ENCODE results near the gene DHX35. TPM values are rescaled to one million over a fixed set of nuclear protein-coding genes. Genes with fewer than 3 reads are reported as not detected.

The DHX35 gene
- total and polyA plus RNA-seq, 2 of the 13 experiments (the other 11 are each of a cell fraction or from before 2014, with no cell fraction given): 25.8 to 28.7 TPM

DNA sequence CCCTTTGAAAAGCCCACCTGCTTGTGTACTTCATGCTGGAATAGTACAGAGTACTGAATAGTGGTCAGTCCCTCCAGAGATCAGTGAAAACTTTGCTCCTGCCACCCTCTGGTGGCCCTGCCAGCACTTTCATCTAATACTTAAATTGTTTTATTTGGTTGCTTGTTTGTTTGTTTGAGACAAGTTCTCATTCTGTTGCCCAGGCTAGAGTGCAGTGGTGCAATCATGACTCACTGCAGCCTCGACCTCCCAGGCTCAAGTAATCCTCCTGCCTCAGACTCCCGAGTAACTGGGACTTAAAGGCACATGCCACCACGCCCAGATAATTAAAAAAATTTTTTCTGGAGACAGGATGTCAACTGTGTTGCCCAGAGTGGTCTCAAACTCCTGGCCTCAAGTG is 26.9 kb upstream of the DHX35 start (continued):
- TF ChIP-seq, protein P1, sequence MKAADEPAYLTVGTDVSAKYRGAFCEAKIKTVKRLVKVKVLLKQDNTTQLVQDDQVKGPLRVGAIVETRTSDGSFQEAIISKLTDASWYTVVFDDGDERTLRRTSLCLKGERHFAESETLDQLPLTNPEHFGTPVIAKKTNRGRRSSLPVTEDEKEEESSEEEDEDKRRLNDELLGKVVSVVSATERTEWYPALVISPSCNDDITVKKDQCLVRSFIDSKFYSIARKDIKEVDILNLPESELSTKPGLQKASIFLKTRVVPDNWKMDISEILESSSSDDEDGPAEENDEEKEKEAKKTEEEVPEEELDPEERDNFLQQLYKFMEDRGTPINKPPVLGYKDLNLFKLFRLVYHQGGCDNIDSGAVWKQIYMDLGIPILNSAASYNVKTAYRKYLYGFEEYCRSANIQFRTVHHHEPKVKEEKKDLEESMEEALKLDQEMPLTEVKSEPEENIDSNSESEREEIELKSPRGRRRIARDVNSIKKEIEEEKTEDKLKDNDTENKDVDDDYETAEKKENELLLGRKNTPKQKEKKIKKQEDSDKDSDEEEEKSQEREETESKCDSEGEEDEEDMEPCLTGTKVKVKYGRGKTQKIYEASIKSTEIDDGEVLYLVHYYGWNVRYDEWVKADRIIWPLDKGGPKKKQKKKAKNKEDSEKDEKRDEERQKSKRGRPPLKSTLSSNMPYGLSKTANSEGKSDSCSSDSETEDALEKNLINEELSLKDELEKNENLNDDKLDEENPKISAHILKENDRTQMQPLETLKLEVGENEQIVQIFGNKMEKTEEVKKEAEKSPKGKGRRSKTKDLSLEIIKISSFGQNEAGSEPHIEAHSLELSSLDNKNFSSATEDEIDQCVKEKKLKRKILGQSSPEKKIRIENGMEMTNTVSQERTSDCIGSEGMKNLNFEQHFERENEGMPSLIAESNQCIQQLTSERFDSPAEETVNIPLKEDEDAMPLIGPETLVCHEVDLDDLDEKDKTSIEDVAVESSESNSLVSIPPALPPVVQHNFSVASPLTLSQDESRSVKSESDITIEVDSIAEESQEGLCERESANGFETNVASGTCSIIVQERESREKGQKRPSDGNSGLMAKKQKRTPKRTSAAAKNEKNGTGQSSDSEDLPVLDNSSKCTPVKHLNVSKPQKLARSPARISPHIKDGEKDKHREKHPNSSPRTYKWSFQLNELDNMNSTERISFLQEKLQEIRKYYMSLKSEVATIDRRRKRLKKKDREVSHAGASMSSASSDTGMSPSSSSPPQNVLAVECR (CRISPR knock-in tag; IDR thresholded peaks at IDR 0.05; ENCODE audit: borderline replicate concordance): 0 out of 2 replicates have a peak, but pooled peaks have one; percentile 3
- TF ChIP-seq CENPT (CRISPR knock-in tag; IDR thresholded peaks at IDR 0.05; ENCODE audit: low read depth): no peak
- TF ChIP-seq THYN1 (CRISPR knock-in tag; IDR thresholded peaks at IDR 0.05; ENCODE audit: borderline replicate concordance, low read depth): no peak
- TF ChIP-seq SOX13 (IDR thresholded peaks at IDR 0.05): no peak
- no peak for TF ChIP-seq SOX13 (CRISPR knock-in tag; conservative IDR thresholded peaks at IDR 0.05 in 1 of 2, IDR thresholded peaks at IDR 0.05 in 1 of 2)
- no peak for TF ChIP-seq ARHGAP35 (CRISPR knock-in tag; IDR thresholded peaks at IDR 0.05; ENCODE audit: borderline replicate concordance)
- TF ChIP-seq MAFG (CRISPR knock-in tag; IDR thresholded peaks at IDR 0.05): no peak
- TF ChIP-seq, protein P2, sequence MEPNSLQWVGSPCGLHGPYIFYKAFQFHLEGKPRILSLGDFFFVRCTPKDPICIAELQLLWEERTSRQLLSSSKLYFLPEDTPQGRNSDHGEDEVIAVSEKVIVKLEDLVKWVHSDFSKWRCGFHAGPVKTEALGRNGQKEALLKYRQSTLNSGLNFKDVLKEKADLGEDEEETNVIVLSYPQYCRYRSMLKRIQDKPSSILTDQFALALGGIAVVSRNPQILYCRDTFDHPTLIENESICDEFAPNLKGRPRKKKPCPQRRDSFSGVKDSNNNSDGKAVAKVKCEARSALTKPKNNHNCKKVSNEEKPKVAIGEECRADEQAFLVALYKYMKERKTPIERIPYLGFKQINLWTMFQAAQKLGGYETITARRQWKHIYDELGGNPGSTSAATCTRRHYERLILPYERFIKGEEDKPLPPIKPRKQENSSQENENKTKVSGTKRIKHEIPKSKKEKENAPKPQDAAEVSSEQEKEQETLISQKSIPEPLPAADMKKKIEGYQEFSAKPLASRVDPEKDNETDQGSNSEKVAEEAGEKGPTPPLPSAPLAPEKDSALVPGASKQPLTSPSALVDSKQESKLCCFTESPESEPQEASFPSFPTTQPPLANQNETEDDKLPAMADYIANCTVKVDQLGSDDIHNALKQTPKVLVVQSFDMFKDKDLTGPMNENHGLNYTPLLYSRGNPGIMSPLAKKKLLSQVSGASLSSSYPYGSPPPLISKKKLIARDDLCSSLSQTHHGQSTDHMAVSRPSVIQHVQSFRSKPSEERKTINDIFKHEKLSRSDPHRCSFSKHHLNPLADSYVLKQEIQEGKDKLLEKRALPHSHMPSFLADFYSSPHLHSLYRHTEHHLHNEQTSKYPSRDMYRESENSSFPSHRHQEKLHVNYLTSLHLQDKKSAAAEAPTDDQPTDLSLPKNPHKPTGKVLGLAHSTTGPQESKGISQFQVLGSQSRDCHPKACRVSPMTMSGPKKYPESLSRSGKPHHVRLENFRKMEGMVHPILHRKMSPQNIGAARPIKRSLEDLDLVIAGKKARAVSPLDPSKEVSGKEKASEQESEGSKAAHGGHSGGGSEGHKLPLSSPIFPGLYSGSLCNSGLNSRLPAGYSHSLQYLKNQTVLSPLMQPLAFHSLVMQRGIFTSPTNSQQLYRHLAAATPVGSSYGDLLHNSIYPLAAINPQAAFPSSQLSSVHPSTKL (CRISPR knock-in tag; IDR thresholded peaks at IDR 0.05): no peak
- no peak for TF ChIP-seq PHF5A (CRISPR knock-in tag; IDR thresholded peaks at IDR 0.05; ENCODE audit: low read depth, unreplicated experiment)
- no peak for TF ChIP-seq NCOA1 (CRISPR knock-in tag; IDR thresholded peaks at IDR 0.05)
- no peak for TF ChIP-seq MYNN (CRISPR knock-in tag; IDR thresholded peaks at IDR 0.05; ENCODE audit: low read depth)
- no peak for TF ChIP-seq KAT2B (IDR thresholded peaks at IDR 0.05; ENCODE audit: borderline replicate concordance, low read depth, low read length)
- no peak for TF ChIP-seq REL (CRISPR knock-in tag; conservative IDR thresholded peaks at IDR 0.05)
- no peak for TF ChIP-seq SSRP1 (CRISPR knock-in tag; IDR thresholded peaks at IDR 0.05)
- TF ChIP-seq SP1 (IDR thresholded peaks at IDR 0.05): no peak
- TF ChIP-seq SP1 (CRISPR knock-in tag; IDR thresholded peaks at IDR 0.05): no peak
- TF ChIP-seq, protein P3, sequence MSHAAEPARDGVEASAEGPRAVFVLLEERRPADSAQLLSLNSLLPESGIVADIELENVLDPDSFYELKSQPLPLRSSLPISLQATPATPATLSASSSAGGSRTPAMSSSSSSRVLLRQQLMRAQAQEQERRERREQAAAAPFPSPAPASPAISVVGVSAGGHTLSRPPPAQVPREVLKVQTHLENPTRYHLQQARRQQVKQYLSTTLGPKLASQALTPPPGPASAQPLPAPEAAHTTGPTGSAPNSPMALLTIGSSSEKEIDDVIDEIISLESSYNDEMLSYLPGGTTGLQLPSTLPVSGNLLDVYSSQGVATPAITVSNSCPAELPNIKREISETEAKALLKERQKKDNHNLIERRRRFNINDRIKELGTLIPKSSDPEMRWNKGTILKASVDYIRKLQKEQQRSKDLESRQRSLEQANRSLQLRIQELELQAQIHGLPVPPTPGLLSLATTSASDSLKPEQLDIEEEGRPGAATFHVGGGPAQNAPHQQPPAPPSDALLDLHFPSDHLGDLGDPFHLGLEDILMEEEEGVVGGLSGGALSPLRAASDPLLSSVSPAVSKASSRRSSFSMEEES (CRISPR knock-in tag; IDR thresholded peaks at IDR 0.05): no peak
- TF ChIP-seq ZNF547 (CRISPR knock-in tag; IDR thresholded peaks at IDR 0.05): no peak
- no peak for TF ChIP-seq SMAD9 (CRISPR knock-in tag; IDR thresholded peaks at IDR 0.05)
- TF ChIP-seq, protein P4, sequence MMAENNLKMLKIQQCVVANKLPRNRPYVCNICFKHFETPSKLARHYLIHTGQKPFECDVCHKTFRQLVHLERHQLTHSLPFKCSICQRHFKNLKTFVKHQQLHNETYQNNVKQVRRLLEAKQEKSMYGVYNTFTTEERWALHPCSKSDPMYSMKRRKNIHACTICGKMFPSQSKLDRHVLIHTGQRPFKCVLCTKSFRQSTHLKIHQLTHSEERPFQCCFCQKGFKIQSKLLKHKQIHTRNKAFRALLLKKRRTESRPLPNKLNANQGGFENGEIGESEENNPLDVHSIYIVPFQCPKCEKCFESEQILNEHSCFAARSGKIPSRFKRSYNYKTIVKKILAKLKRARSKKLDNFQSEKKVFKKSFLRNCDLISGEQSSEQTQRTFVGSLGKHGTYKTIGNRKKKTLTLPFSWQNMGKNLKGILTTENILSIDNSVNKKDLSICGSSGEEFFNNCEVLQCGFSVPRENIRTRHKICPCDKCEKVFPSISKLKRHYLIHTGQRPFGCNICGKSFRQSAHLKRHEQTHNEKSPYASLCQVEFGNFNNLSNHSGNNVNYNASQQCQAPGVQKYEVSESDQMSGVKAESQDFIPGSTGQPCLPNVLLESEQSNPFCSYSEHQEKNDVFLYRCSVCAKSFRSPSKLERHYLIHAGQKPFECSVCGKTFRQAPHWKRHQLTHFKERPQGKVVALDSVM (CRISPR knock-in tag; IDR thresholded peaks at IDR 0.05): peak; percentile 97

Measured in HepG2 (cell line).